GM23338 (cell line): ENCODE data around the gene TMTC2.

ENCODE experiments used
- CTCF ChIP-seq, 2 experiments: fragments of 200-600 bp in 1 of 2; sonication (generic) in 1 of 2; conservative IDR thresholded peaks; 2 replicates each; pipeline versions ENCODE4 v1.5.1 to v1.6.1; 2016 to 2017; ENCODE audit warnings: antibody characterized with exemption in 2 of 2, low read depth in 2 of 2, mild to moderate bottlenecking in 2 of 2, moderate library complexity in 1 of 2
- ETS1 ChIP-seq: IDR thresholded peaks from 2 replicates; pipeline ENCODE4 v1.6.1; 2016; ENCODE audit warnings: antibody characterized with exemption
- EZH2 ChIP-seq: fragments of 200-600 bp; sonication (generic); IDR thresholded peaks from one replicate; pipeline ENCODE4 v1.8.0; 2017; ENCODE audit warnings: antibody characterized with exemption, mild to moderate bottlenecking, low read depth; ENCODE audit not compliant: unreplicated experiment
- JUNB ChIP-seq: IDR thresholded peaks from one replicate; pipeline ENCODE4 v1.6.1; 2016; ENCODE audit warnings: antibody characterized with exemption; ENCODE audit not compliant: unreplicated experiment
- POLR2AphosphoS5 ChIP-seq: IDR thresholded peaks from 2 replicates; pipeline ENCODE4 v1.6.1; 2016; ENCODE audit warnings: antibody characterized with exemption, low read depth
- REST ChIP-seq: IDR thresholded peaks from one replicate; pipeline ENCODE4 v1.6.1; 2018; ENCODE audit warnings: antibody characterized with exemption; ENCODE audit not compliant: unreplicated experiment

- TF ChIP-seq ETS1 (no peak), CTCF (conservative IDR thresholded peaks at IDR 0.05; ENCODE audit: low read depth in 2 of 2) (no peak), EZH2 (no peak), REST (no peak), POLR2AphosphoS5 (no peak), JUNB (no peak)
Observed at GRCh38 chr12:82930301-82930700, 243.6 kb downstream of the TMTC2 start.
